Pancreas (tissue), 10 donors: ENCODE results near the gene UGT1A8. TPM values are rescaled to one million over a fixed set of nuclear protein-coding genes. Genes with fewer than 3 reads are reported as not detected.

Experiments used
- ATAC-seq, 4 donors: fragments of 200-7000 bp; cut with Tn5 transposase; one replicate each; pipeline versions ENCODE4 v1.8.0 to v1.9.1; 2020; ENCODE audit warnings: mild to moderate bottlenecking in 4 of 4, moderate library complexity in 4 of 4
- DNase-seq, 6 donors: peaks; one replicate each; pipeline ENCODE4 v3.0.0-alpha.2; 2020
- FAIRE-seq: peaks from 2 replicates; lab custom pipeline; 2012; peaks lifted over from hg19 to GRCh38; lab: Jason Lieb, UNC
- H3K27ac ChIP-seq, 4 donors: fragments of 200-600 bp; sonication (generic); 1 replicate in 3 of 4; 2 replicates in 1 of 4; pipeline versions ENCODE4 v1.5.0 to v1.8.0; 2020
- H3K27me3 ChIP-seq, 4 donors: fragments of 200-600 bp; one replicate each; pipeline ENCODE4 v1.8.0; 2021
- H3K36me3 ChIP-seq, 3 donors: fragments of 200-600 bp; sonication (generic) in 1 of 3; one replicate each; pipeline versions ENCODE4 v1.5.0 to v1.8.0; 2020 to 2021
- H3K4me1 ChIP-seq, 3 donors: fragments of 200-600 bp; one replicate each; pipeline ENCODE4 v1.8.0; 2021
- H3K4me3 ChIP-seq, 4 donors: fragments of 200-600 bp; sonication (generic) in 2 of 4; one replicate each; pipeline versions ENCODE4 v1.5.0 to v1.8.0; 2020 to 2021
- H3K9me3 ChIP-seq, 4 donors: fragments of 200-600 bp; one replicate each; pipeline ENCODE4 v1.8.0; 2021
- CTCF ChIP-seq, 4 donors: fragments of 200-600 bp; sonication (generic) in 3 of 4; IDR thresholded peaks; one replicate each; pipeline versions ENCODE4 v1.5.0 to v1.8.0; 2021; ENCODE audit warnings: antibody characterized with exemption in 4 of 4
- WGBS, 2 donors: extraction: QIAGEN DNeasy Blood & Tissue Kit; methylation state at CpG; one replicate each; pipeline ENCODE4 v1.1.7; 2013; 5-methylcytosine and 5-hydroxymethylcytosine counted together
- intact Hi-C, 3 donors: fragments of 100-400 bp; cut with DNase I; formaldehyde crosslinking; loops; one replicate each; pipeline versions ENCODE4 v1.11.1 to v1.14.2; 2022
- polyA plus RNA-seq, 2 donors: library from polyadenylated mRNA; stranded (reverse); fragments of 200-250 nt; gene quantifications; one replicate each; pipeline ENCODE4 v1.2.3, GENCODE V29; 2013
- total RNA-seq, 6 donors: library from RNA; stranded (reverse); fragmentation: NEBNext Ultra II Directional in 4 of 6; extraction: Animal tissue kit (Norgen Biotek cat#: 25700) in 4 of 6; gene quantifications; one replicate each; pipeline versions ENCODE4 v1.2.1 to v1.2.4, GENCODE V29; 2021 to 2023
- donor health status: healthy with polysubstance abuse.
- donor health status: DM: no; HTN: no; CAD: no; lungs with moderate emphysema.
- donor health status: DM: no; HTN: no; CAD: no.
- donor health status: control.
- donor health status: control.
- donor health status: Bipolar disorder and iron deficiency.
- donor health status: DM: yes; HTN: yes; CAD: no.
- donor health status: DM: no; HTN: no; CAD: no.
- donor health status: DM: no; HTN: no; CAD: no.
- donor health status: DM: yes; HTN: yes; CAD: no.

The UGT1A8 gene
- total and polyA plus RNA-seq, 8 donors, result 0.12 TPM; not detected in 7

GRCh38 chr2:233598952-233599351, 18.5 kb upstream of the UGT1A8 start:
- ATAC-seq, result no peak
- no peak for TF ChIP-seq CTCF (IDR thresholded peaks at IDR 0.05)
- 83 to 91% methylated on average over 3 of the region's 3 CpGs for WGBS, 2 donors
- Histone ChIP-seq H3K27me3 (no peaks in the 10 kb centered on the region), H3K9me3 (no peaks in the 10 kb centered on the region), H3K4me3 (no peak overlapping the region), H3K36me3 (no peaks in the 10 kb centered on the region), H3K27ac (no peak overlapping the region), H3K4me1 (no peaks in the 10 kb centered on the region)
- DNase-seq, result no peak
- intact Hi-C loops, result no loop called here
- no peak for FAIRE-seq

- Histone ChIP-seq H3K4me1 (no peaks in the 10 kb centered on the region), H3K36me3 (no peaks in the 10 kb centered on the region), H3K9me3 (no peaks in the 10 kb centered on the region), H3K4me3 (no peak overlapping the region), H3K27ac (no peak overlapping the region), H3K27me3 (no peaks in the 10 kb centered on the region)
- TF ChIP-seq CTCF (IDR thresholded peaks at IDR 0.05), result no peak
- no peak for DNase-seq
- FAIRE-seq, result no peak
- intact Hi-C loops, result no loop called here
- no peak for ATAC-seq
- 59 to 70% methylated on average over 2 of the region's 2 CpGs for WGBS, 2 donors
These were observed 17.0 kb upstream of the UGT1A8 start for GRCh38 chr2:233600386-233600785.

GRCh38 chr2:233602076-233602475, 15.4 kb upstream of the UGT1A8 start:
- no peak for ATAC-seq
- TF ChIP-seq CTCF (IDR thresholded peaks at IDR 0.05), result no peak

GRCh38 chr2:233603520-233603919, 13.9 kb upstream of the UGT1A8 start:
- DNase-seq (no peak), ATAC-seq (no peak), FAIRE-seq (no peak)
- Histone ChIP-seq H3K36me3 (no peaks in the 10 kb centered on the region), H3K4me1 (no peaks in the 10 kb centered on the region), H3K9me3 (no peaks in the 10 kb centered on the region), H3K27me3 (no peaks in the 10 kb centered on the region), H3K27ac (no peak overlapping the region), H3K4me3 (no peak overlapping the region)
- WGBS, 2 donors, result 68 to 77% methylated on average over 4 of the region's 4 CpGs
- no peak for TF ChIP-seq CTCF (IDR thresholded peaks at IDR 0.05)
- intact Hi-C loops, result no loop called here

More at GRCh38 chr2:233602076-233602475, 15.4 kb upstream of the UGT1A8 start:
- H3K36me3 ChIP-seq, result no peaks in the 10 kb centered on the region
- WGBS, 2 donors, result 79 to 83% methylated on average over 1 of the region's 1 CpG
- intact Hi-C loops, result no loop called here
- no peak overlapping the region for H3K27ac ChIP-seq
- no peak overlapping the region for H3K4me3 ChIP-seq
- no peaks in the 10 kb centered on the region for H3K27me3 ChIP-seq
- DNase-seq (no peak), FAIRE-seq (no peak)
- H3K4me1 ChIP-seq, result no peaks in the 10 kb centered on the region
- H3K9me3 ChIP-seq, result no peaks in the 10 kb centered on the region

GRCh38 chr2:233604826-233605225, 12.6 kb upstream of the UGT1A8 start:
- intact Hi-C loops, result no loop called here
- Histone ChIP-seq H3K4me3 (no peak overlapping the region), H3K27ac (no peak overlapping the region), H3K9me3 (no peaks in the 10 kb centered on the region), H3K36me3 (no peaks in the 10 kb centered on the region), H3K4me1 (no peaks in the 10 kb centered on the region), H3K27me3 (no peaks in the 10 kb centered on the region)
- DNase-seq (no peak), FAIRE-seq (no peak), ATAC-seq (no peak)
- no peak for TF ChIP-seq CTCF (IDR thresholded peaks at IDR 0.05)
- WGBS, 2 donors, result 65 to 87% methylated on average over 3 of the region's 3 CpGs
